SK-N-MC (cell line): ENCODE data around the gene MTUS2.

Experiments
- EZH2 ChIP-seq: fragments of 200-600 bp; sonication (generic); IDR thresholded peaks from one replicate; pipeline ENCODE4 v1.6.1; 2017; ENCODE audit warnings: antibody characterized with exemption
- FOXP2 ChIP-seq: optimal IDR thresholded peaks from 2 replicates; pipeline ENCODE3; 2011; ENCODE audit warnings: mild to moderate bottlenecking, moderate library complexity; ENCODE audit not compliant: insufficient read depth; ENCODE audit errors: extremely low read length, control extremely low read depth
- POLR2AphosphoS5 ChIP-seq: IDR thresholded peaks from 2 replicates; pipeline ENCODE4 v1.6.1; 2012; ENCODE audit warnings: mild to moderate bottlenecking, low read depth, low read length, borderline replicate concordance

DNA sequence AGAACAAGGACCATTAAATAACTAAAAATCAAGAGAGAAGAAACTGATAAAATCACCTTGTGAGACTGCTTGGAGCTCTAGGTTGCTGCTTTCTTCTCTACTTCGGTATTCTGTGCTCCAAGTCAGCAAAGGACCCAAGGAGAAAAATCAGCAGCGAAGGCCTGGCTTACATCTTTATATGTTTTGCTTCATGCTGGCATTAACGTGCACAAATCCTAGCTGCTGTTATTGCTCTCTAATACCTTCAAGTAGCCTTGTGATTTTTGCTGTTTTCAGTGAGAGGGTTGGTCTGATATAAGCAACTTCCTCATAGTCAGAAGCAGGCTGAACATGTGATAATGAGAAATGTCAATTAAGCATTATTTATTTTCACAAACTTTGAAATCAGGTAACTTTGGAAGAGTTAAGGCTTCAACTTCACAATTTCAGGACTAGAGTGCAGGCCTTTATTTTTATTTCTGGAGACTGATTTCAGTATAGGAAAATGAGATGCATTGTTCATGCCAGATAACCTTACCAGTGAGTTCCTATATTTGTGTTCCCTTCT lies 410.2 kb downstream of the MTUS2 start:
- TF ChIP-seq POLR2AphosphoS5 = no peak
- no peak for TF ChIP-seq FOXP2
- no peak for TF ChIP-seq EZH2
